HepG2 (cell line): ENCODE data around the gene SLC38A3. TPM values are rescaled to one million over a fixed set of nuclear protein-coding genes. Genes with fewer than 3 reads are reported as not detected.

Experiments
- BCLAF1 ChIP-seq: fragments of 450-650 bp; IDR thresholded peaks from 2 replicates; pipeline ENCODE4 v1.6.1; 2017; ENCODE audit warnings: mild to moderate bottlenecking
- CHD2 ChIP-seq: IDR thresholded peaks from 2 replicates; pipeline ENCODE4 v1.6.1; 2011; ENCODE audit warnings: low read depth, low read length, improper control_type of control experiment
- IRF1 ChIP-seq: sonication (generic); formaldehyde crosslinking; IDR thresholded peaks from 2 replicates; pipeline ENCODE4 v1.4.0; 2020; ENCODE audit warnings: low read depth, mild to moderate bottlenecking, missing genetic modification reagents
- SIX1 ChIP-seq: sonication (generic); formaldehyde crosslinking; IDR thresholded peaks from 2 replicates; pipeline ENCODE4 v1.4.0; 2020; ENCODE audit warnings: missing genetic modification reagents, borderline replicate concordance
- SMAD3 ChIP-seq: sonication (generic); formaldehyde crosslinking; IDR thresholded peaks from 2 replicates; pipeline ENCODE4 v1.4.0; 2020; ENCODE audit warnings: missing genetic modification reagents
- SP1 ChIP-seq, 2 experiments: fragments of 450-650 bp in 1 of 2; sonication (generic) in 1 of 2; formaldehyde crosslinking in 1 of 2; IDR thresholded peaks; 2 replicates each; pipeline versions ENCODE4 v1.4.0 to v1.6.1; 2016 to 2020; ENCODE audit warnings: missing genetic modification reagents in 1 of 2
- SRY ChIP-seq: sonication (generic); formaldehyde crosslinking; IDR thresholded peaks from 2 replicates; pipeline ENCODE4 v1.8.0; 2022; ENCODE audit warnings: mild to moderate bottlenecking, missing genetic modification reagents
- TBL1XR1 ChIP-seq: fragments of 150-350 bp; IDR thresholded peaks from 2 replicates; pipeline ENCODE4 v1.6.1; 2014; ENCODE audit warnings: borderline replicate concordance, low read length; ENCODE audit not compliant: partially characterized antibody
- THAP11 ChIP-seq: IDR thresholded peaks from 2 replicates; pipeline ENCODE4 v1.6.1; 2016; ENCODE audit warnings: missing biosample characterization, missing genetic modification reagents
- ZFYVE20 ChIP-seq: sonication (generic); formaldehyde crosslinking; IDR thresholded peaks from 2 replicates; pipeline ENCODE4 v1.8.0; 2023; ENCODE audit warnings: low read depth, mild to moderate bottlenecking, moderate library complexity, missing genetic modification reagents, borderline replicate concordance
- ZNF367 ChIP-seq: sonication (generic); formaldehyde crosslinking; IDR thresholded peaks from 2 replicates; pipeline ENCODE4 v1.4.0; 2020; ENCODE audit warnings: missing genetic modification reagents, borderline replicate concordance
- ZNF878 ChIP-seq: sonication (generic); formaldehyde crosslinking; IDR thresholded peaks from 2 replicates; pipeline ENCODE4 v1.8.1; 2023; ENCODE audit warnings: mild to moderate bottlenecking, missing genetic modification reagents, moderate library complexity
- polyA plus RNA-seq, 8 experiments: library from polyadenylated mRNA; depleted of rRNA in 3 of 8; stranded (reverse) in 7 of 8; unstranded in 1 of 8; fragments of >200 nt; fragmentation: Illumina TruSeq in 4 of 8; extraction: Trizol in 4 of 8; gene quantifications; 2 replicates each; pipeline versions ENCODE4 v1.2.1 to v1.2.3, GENCODE V29; 2011 to 2016; ENCODE audit warnings: low read depth in 4 of 8, missing spikeins in 1 of 8, mixed read lengths in 1 of 8; ENCODE audit not compliant: insufficient read depth in 1 of 8
- total RNA-seq, 5 experiments: library from RNA; depleted of rRNA; stranded (reverse); fragments of >200 nt; fragmentation: Illumina TruSeq; extraction: Trizol; gene quantifications; 2 replicates each; pipeline ENCODE4 v1.2.3, GENCODE V29; 2016; ENCODE audit warnings: low read depth in 1 of 5
- TF ChIP-seq, protein P1 (sequence below): sonication (generic); formaldehyde crosslinking; IDR thresholded peaks from 2 replicates; pipeline ENCODE4 v1.5.0; 2020; ENCODE audit warnings: mild to moderate bottlenecking, missing genetic modification reagents, borderline replicate concordance
- TF ChIP-seq, protein P2 (sequence below): sonication (generic); formaldehyde crosslinking; IDR thresholded peaks from 2 replicates; pipeline ENCODE4 v1.4.0; 2020; ENCODE audit warnings: missing genetic modification reagents, borderline replicate concordance

The SLC38A3 gene
- total and polyA plus RNA-seq, 2 of the 13 experiments (the other 11 are each of a cell fraction or from before 2014, with no cell fraction given): 29.8 to 164 TPM

- TF ChIP-seq, protein P1, sequence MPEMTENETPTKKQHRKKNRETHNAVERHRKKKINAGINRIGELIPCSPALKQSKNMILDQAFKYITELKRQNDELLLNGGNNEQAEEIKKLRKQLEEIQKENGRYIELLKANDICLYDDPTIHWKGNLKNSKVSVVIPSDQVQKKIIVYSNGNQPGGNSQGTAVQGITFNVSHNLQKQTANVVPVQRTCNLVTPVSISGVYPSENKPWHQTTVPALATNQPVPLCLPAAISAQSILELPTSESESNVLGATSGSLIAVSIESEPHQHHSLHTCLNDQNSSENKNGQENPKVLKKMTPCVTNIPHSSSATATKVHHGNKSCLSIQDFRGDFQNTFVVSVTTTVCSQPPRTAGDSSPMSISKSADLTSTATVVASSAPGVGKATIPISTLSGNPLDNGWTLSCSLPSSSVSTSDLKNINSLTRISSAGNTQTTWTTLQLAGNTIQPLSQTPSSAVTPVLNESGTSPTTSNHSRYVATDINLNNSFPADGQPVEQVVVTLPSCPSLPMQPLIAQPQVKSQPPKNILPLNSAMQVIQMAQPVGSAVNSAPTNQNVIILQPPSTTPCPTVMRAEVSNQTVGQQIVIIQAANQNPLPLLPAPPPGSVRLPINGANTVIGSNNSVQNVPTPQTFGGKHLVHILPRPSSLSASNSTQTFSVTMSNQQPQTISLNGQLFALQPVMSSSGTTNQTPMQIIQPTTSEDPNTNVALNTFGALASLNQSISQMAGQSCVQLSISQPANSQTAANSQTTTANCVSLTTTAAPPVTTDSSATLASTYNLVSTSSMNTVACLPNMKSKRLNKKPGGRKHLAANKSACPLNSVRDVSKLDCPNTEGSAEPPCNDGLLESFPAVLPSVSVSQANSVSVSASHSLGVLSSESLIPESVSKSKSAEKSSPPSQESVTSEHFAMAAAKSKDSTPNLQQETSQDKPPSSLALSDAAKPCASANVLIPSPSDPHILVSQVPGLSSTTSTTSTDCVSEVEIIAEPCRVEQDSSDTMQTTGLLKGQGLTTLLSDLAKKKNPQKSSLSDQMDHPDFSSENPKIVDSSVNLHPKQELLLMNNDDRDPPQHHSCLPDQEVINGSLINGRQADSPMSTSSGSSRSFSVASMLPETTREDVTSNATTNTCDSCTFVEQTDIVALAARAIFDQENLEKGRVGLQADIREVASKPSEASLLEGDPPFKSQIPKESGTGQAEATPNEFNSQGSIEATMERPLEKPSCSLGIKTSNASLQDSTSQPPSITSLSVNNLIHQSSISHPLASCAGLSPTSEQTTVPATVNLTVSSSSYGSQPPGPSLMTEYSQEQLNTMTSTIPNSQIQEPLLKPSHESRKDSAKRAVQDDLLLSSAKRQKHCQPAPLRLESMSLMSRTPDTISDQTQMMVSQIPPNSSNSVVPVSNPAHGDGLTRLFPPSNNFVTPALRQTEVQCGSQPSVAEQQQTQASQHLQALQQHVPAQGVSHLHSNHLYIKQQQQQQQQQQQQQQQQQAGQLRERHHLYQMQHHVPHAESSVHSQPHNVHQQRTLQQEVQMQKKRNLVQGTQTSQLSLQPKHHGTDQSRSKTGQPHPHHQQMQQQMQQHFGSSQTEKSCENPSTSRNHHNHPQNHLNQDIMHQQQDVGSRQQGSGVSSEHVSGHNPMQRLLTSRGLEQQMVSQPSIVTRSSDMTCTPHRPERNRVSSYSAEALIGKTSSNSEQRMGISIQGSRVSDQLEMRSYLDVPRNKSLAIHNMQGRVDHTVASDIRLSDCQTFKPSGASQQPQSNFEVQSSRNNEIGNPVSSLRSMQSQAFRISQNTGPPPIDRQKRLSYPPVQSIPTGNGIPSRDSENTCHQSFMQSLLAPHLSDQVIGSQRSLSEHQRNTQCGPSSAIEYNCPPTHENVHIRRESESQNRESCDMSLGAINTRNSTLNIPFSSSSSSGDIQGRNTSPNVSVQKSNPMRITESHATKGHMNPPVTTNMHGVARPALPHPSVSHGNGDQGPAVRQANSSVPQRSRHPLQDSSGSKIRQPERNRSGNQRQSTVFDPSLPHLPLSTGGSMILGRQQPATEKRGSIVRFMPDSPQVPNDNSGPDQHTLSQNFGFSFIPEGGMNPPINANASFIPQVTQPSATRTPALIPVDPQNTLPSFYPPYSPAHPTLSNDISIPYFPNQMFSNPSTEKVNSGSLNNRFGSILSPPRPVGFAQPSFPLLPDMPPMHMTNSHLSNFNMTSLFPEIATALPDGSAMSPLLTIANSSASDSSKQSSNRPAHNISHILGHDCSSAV (CRISPR knock-in tag): 0 out of 2 replicates have a peak, but pooled peaks have one; percentile 60
- TF ChIP-seq ZFYVE20 (CRISPR knock-in tag): no peak
- TF ChIP-seq ZNF878 (CRISPR knock-in tag): peak; percentile 57; the same call in 1 of the 2 replicates
- no peak for TF ChIP-seq IRF1 (CRISPR knock-in tag)
- TF ChIP-seq, protein P2, sequence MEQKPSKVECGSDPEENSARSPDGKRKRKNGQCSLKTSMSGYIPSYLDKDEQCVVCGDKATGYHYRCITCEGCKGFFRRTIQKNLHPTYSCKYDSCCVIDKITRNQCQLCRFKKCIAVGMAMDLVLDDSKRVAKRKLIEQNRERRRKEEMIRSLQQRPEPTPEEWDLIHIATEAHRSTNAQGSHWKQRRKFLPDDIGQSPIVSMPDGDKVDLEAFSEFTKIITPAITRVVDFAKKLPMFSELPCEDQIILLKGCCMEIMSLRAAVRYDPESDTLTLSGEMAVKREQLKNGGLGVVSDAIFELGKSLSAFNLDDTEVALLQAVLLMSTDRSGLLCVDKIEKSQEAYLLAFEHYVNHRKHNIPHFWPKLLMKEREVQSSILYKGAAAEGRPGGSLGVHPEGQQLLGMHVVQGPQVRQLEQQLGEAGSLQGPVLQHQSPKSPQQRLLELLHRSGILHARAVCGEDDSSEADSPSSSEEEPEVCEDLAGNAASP (CRISPR knock-in tag): no peak; the same call in none of the 2 replicates
- no peak for TF ChIP-seq ZNF367
- no peak for TF ChIP-seq CHD2
- peak; percentile 77; the same call in 1 of the 2 replicates for TF ChIP-seq SRY (CRISPR knock-in tag)
- 0 out of 2 replicates have a peak, but pooled peaks have one; percentile 50 for TF ChIP-seq SMAD3 (CRISPR knock-in tag)
- peak; percentile 76 for TF ChIP-seq THAP11 (CRISPR knock-in tag)
- peak; percentile 13 for TF ChIP-seq TBL1XR1
- no peak for TF ChIP-seq BCLAF1
- no peak for TF ChIP-seq SP1 (IDR thresholded peaks at IDR 0.05)
- TF ChIP-seq SP1 (CRISPR knock-in tag; IDR thresholded peaks at IDR 0.05): peak; percentile 49
- no peak; the same call in 1 of the 2 replicates for TF ChIP-seq SIX1 (CRISPR knock-in tag)
These were observed 55.2 kb downstream of the SLC38A3 start (continued) for GRCh38 chr3:50260027-50260941.
